GM13976 (cell line): ENCODE data around the gene STAT6.
A peak's percentile ranks its signal among the peaks of the same experiment; 100 is the strongest.

Experiments
- DNase-seq: peaks from one replicate; pipeline ENCODE4 v3.0.0; 2012; ENCODE audit warnings: low spot score
- in situ Hi-C: fragments of 300-500 bp; cut with MboI; formaldehyde crosslinking; loops from one replicate; pipeline ENCODE4 v1.12.0; 2022; ENCODE audit warnings: low sequenced_read_pairs, mixed read lengths, inconsistent platforms; ENCODE audit not compliant: unreplicated experiment
- TF ChIP-seq, protein P1 (sequence below): IDR thresholded peaks from 2 replicates; pipeline ENCODE4 v1.5.1; 2012; ENCODE audit warnings: borderline replicate concordance, mild to moderate bottlenecking; ENCODE audit not compliant: insufficient read depth; ENCODE audit errors: extremely low read depth, missing control alignments, control extremely low read depth

The STAT6 gene

DNA sequence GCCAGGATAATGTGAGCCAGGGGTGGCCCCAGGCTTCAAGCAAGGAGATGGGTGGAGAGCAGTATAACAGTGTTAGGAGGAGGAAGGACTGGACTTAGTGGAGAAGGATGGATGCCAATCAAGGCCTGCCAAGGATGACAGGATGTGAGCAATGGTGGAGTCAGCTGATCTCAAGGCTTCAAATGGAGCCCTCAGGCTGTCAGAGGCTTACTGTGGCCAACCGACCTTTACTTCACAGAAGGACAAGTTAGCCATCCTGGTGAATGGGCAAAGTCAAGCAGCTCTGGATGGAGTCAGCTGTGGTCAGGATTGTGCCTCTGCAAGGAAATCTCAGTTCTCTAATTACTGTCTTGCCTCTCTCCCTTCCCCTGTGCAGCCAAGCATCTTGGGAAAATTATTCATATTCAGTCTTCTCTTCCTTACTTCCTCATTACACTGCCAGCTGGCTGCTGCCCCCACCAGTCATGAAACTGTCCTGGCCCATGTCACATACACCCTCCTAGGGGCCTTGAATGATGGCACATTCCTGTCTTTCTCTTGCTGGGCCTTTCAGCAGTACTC lies 7.6 kb upstream of the STAT6 start:
- no peak for DNase-seq
- TF ChIP-seq, protein P1, sequence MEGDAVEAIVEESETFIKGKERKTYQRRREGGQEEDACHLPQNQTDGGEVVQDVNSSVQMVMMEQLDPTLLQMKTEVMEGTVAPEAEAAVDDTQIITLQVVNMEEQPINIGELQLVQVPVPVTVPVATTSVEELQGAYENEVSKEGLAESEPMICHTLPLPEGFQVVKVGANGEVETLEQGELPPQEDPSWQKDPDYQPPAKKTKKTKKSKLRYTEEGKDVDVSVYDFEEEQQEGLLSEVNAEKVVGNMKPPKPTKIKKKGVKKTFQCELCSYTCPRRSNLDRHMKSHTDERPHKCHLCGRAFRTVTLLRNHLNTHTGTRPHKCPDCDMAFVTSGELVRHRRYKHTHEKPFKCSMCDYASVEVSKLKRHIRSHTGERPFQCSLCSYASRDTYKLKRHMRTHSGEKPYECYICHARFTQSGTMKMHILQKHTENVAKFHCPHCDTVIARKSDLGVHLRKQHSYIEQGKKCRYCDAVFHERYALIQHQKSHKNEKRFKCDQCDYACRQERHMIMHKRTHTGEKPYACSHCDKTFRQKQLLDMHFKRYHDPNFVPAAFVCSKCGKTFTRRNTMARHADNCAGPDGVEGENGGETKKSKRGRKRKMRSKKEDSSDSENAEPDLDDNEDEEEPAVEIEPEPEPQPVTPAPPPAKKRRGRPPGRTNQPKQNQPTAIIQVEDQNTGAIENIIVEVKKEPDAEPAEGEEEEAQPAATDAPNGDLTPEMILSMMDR = no peak
- in situ Hi-C loops = loop anchor here (10.0 kb wide), 1 partner anchor 364 kb away; the partner anchor contains the start of gene PRIM1

DNA sequence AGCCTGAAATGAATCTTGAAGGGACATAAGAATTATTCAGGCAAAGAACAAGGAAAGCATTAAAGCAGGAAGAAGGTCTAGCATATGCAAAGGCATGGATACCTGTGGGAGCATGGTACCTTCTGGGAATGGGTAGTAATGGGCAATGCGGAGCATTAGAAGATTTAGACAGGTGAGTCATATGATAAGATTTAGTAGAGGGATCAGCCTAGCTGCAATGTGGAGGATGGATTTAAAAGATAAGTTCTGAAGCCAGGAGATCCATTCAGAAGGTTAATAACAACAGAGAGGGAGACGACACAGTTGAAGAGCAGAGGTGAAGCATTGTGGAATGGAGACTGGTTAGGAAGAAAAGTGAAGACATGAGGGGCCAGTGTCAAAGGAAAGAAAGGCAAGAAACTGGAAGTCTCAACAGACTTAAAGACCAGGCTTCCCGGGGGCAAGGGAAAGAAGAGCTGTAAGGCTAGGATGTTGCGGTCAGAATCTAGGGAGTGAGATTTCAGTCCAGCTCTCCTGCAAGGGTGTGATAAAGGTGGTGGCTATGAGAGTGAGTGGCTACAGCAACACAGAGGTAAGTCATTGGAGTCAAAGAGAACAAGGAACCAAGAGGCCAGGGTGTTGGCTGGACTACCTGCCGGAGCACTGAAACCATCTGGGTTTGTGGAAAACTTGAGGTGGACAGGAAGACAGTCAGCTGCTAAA lies 5.6 kb upstream of the STAT6 start:
- no peak for DNase-seq
- in situ Hi-C loops = loop anchor here (10.0 kb wide), 1 partner anchor 362 kb away; the partner anchor contains the start of gene PRIM1
- TF ChIP-seq, protein P1 = no peak

DNA sequence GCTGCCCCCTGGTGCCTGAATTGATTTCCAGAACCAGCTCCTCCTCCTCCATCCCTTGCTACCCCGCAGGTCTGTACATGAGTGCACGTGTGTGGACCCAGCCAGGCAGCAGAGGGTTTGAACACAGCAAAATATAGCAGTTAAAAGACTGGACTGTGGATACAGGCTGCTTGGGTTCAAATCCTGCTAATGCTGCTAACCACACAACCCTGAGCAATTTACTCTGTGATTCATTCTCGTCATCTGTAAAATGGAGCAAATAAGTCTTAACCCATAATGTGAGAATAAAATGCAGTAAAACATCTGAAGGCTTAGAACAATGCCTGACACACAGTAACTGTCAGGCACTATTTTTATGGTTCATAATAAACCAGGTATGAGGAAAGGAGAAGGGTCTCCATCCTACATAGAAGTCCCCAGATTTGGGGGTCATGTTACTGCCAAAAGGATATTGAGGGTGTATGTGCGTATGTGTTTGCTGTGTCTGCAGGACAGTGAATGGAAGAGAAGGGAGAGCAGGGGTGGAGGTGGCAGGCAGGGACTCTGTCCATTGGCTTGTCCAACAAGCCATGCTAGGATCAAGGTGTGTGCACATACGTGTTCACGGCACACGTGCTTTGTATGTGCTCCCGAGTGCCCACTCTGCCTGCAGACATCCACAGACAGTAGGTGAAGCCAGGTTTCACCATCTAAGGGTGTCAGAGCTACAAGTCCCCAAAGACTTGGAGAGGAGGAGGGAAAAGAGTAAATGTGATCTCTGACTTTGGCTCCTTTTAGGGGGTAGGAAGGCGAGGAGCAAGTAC lies 1.5 kb upstream of the STAT6 start:
- in situ Hi-C loops = loop anchor here (5.0 to 10.0 kb wide), 3 partner anchors 45 to 358 kb away; partner anchors contain the start of genes PRIM1 and ZBTB39
- TF ChIP-seq, protein P1 = peak; percentile 91
- DNase-seq = no peak

DNA sequence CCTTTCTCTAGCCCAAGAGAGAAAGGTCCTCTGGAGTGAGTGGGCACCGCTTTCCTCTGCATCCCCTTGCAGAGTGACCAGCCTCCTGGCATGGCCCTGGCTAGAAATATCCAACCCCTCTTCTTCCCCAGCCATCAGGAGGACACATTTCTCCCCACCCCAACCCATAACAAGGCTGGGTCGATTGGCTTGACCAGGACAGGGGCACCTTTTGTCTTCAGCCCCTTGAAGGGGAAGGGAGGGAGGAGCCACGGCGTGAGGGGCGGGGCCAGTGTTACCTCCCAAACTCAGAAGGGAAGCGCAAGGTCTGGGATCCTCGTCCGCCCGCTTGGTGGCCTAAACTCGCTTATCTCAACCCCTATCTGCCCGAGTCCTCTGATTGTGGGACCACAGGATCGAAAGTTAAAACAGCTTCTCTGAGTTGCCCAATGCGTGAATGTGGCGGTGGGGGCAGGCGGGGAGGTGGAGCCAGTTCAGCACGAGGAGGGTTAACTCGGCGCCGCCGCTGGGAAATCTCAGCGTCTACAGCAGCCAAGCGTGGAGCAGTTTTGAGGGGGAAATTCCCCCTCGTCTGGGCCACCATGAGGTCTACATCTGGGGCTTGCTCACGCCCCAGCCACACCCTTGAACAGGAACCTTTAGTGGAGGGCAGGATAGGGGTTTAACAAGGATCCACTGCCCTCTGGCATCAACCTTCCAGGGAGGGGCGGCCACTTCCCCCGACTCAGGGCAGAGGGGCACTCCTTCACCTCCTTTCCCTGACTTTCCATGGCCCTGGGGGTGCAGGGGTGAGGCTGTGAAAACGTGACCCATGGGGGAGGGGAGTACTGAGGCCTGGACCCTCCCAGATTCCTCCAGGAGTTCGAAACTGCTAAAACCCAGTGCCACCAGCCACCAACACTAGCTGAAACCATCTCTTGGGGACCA lies 795 bp downstream of the STAT6 start:
- TF ChIP-seq, protein P1 = no peak
- DNase-seq = peak; percentile 84
- in situ Hi-C loops = loop anchor here (5.0 to 10.0 kb wide), 3 partner anchors 43 to 356 kb away; partner anchors contain the start of genes PRIM1 and ZBTB39

DNA sequence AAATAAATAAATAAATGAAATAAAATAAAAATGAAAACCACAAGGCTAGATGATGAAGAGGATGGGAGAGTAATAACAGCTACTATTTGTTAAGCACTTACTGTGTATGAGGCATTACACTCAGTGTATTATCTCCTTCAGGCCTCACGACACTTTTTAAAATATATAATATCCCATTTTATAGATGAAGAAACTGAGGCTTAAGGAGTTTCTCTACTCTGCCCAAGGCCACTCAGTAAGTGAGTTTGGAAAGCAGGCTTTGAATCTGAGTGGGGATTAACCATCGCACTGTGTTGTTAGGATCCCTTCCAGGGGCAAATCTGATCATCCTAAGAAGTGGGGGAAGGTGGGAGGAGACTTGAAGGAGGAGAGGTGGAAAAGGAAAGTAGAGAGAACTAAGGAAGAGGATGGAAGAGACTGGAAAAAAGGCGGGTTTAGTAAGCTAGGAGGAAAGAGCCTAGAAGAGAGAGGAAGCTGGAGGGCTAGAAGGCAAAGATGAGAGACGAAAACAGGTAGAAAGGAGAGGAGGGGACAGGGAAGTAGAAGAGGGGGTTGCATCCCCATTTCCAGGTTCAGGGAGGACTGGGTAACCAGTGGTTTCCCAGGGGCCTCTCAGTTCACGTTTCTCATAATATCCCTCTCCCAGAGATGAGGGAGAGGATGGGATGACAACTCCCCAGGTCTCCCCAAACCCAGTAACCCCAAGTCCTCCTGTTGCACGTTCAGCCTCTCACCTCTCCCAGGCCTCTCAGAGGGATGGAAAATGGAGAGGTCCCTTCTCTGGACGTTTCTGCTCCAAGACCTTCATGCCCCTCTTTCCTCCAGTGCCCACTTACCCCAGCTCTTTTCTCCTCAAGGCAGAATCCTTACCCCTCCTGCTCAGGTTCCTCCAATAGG lies 1.7 kb downstream of the STAT6 start:
- peak; percentile 12 for DNase-seq
- in situ Hi-C loops = loop anchor here (5.0 to 10.0 kb wide), 3 partner anchors 42 to 355 kb away; partner anchors contain the start of genes PRIM1 and ZBTB39

More for the DNA sequence above, 1.7 kb downstream of the STAT6 start:
- TF ChIP-seq, protein P1 = no peak
